ENCODE data around the gene DIP2C. TPM values are rescaled to one million over a fixed set of nuclear protein-coding genes. Genes with fewer than 3 reads are reported as not detected.

The DIP2C gene
- polyA plus RNA-seq, 3 donors: 0.11 TPM; not detected in 2

GRCh38 chr10:723973-724372 lies 34.5 kb upstream of the DIP2C start:
- TF ChIP-seq, protein P1, sequence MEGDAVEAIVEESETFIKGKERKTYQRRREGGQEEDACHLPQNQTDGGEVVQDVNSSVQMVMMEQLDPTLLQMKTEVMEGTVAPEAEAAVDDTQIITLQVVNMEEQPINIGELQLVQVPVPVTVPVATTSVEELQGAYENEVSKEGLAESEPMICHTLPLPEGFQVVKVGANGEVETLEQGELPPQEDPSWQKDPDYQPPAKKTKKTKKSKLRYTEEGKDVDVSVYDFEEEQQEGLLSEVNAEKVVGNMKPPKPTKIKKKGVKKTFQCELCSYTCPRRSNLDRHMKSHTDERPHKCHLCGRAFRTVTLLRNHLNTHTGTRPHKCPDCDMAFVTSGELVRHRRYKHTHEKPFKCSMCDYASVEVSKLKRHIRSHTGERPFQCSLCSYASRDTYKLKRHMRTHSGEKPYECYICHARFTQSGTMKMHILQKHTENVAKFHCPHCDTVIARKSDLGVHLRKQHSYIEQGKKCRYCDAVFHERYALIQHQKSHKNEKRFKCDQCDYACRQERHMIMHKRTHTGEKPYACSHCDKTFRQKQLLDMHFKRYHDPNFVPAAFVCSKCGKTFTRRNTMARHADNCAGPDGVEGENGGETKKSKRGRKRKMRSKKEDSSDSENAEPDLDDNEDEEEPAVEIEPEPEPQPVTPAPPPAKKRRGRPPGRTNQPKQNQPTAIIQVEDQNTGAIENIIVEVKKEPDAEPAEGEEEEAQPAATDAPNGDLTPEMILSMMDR (IDR thresholded peaks at IDR 0.05): no peak
- no peak overlapping the region for H2AFZ ChIP-seq (ENCODE audit: insufficient read depth, low read depth, low read length, poor library complexity, severe bottlenecking)
- no peaks in the 10 kb centered on the region for H3K27me3 ChIP-seq (ENCODE audit: control insufficient read depth in 2 of 2, insufficient read depth in 2 of 2, low read length in 2 of 2)
- H3K4me3 ChIP-seq (replicated peaks in 1 of 3; ENCODE audit: low read depth in 2 of 3, low read length in 3 of 3): no peak overlapping the region
- H3K36me3 Mint-ChIP-seq: no peaks in the 10 kb centered on the region
- H3K4me1 Mint-ChIP-seq: no peaks in the 10 kb centered on the region
- H3K9me3 ChIP-seq (replicated peaks in 1 of 2; ENCODE audit: control insufficient read depth in 1 of 2, insufficient read depth in 1 of 2, low read length in 2 of 2): peaks cover 6 to 27% of the 10 kb centered on the region in 2 donors
- H3K4me2 ChIP-seq (replicated peaks; ENCODE audit: extremely low read depth, low read length, poor library complexity, severe bottlenecking): no peak overlapping the region
- no peak overlapping the region for H3K9ac ChIP-seq (ENCODE audit: insufficient read depth, low read length, poor library complexity, severe bottlenecking)
- H3K27me3 Mint-ChIP-seq (ENCODE audit: low read depth in 3 of 3): peaks cover 6 to 7% (median 7%) of the 10 kb centered on the region in 3 donors
- WGBS (ENCODE audit: insufficient coverage): 90% methylated on average over 12 of the region's 16 CpGs
- H4K20me1 ChIP-seq (ENCODE audit: insufficient read depth, low read length): no peaks in the 10 kb centered on the region
- H3K4me1 ChIP-seq (ENCODE audit: control insufficient read depth in 1 of 2, insufficient read depth in 2 of 2, low read length in 2 of 2): no peaks in the 10 kb centered on the region
- peaks cover 3 to 31% (median 16%) of the 10 kb centered on the region in 7 donors for H3K9me3 Mint-ChIP-seq
- no peak overlapping the region for H3K27ac Mint-ChIP-seq
- H3K4me3 Mint-ChIP-seq: no peak overlapping the region
- intact Hi-C loops (cut with micrococcal nuclease): no loop called here
- H3K36me3 ChIP-seq (replicated peaks in 1 of 2; ENCODE audit: control insufficient read depth in 1 of 2, insufficient read depth in 2 of 2, low read length in 2 of 2): no peaks in the 10 kb centered on the region
- no peak for DNase-seq
- no peaks in the 10 kb centered on the region for H3K79me2 ChIP-seq (ENCODE audit: insufficient read depth, low read length)
- H3K27ac ChIP-seq (ENCODE audit: low read depth in 1 of 2, low read length in 2 of 2): no peak overlapping the region

- Histone ChIP-seq H3K9me3 (replicated peaks in 1 of 2; ENCODE audit: control insufficient read depth in 1 of 2, insufficient read depth in 1 of 2, low read length in 2 of 2) (peaks cover 6 to 27% of the 10 kb centered on the region in 2 donors), H3K9ac (ENCODE audit: insufficient read depth, low read length, poor library complexity, severe bottlenecking) (no peak overlapping the region), H3K79me2 (ENCODE audit: insufficient read depth, low read length) (no peaks in the 10 kb centered on the region), H3K4me2 (replicated peaks; ENCODE audit: extremely low read depth, low read length, poor library complexity, severe bottlenecking) (no peak overlapping the region), H3K4me1 (ENCODE audit: control insufficient read depth in 1 of 2, insufficient read depth in 2 of 2, low read length in 2 of 2) (no peaks in the 10 kb centered on the region), H2AFZ (ENCODE audit: insufficient read depth, low read depth, low read length, poor library complexity, severe bottlenecking) (no peak overlapping the region), H3K27ac (ENCODE audit: low read depth in 1 of 2, low read length in 2 of 2) (no peak overlapping the region), H3K4me3 (replicated peaks in 1 of 3; ENCODE audit: low read depth in 2 of 3, low read length in 3 of 3) (no peak overlapping the region), H3K36me3 (replicated peaks in 1 of 2; ENCODE audit: control insufficient read depth in 1 of 2, insufficient read depth in 2 of 2, low read length in 2 of 2) (no peaks in the 10 kb centered on the region), H4K20me1 (ENCODE audit: insufficient read depth, low read length) (no peaks in the 10 kb centered on the region), H3K27me3 (ENCODE audit: control insufficient read depth in 2 of 2, insufficient read depth in 2 of 2, low read length in 2 of 2) (no peaks in the 10 kb centered on the region)
- no peak overlapping the region for H3K27ac Mint-ChIP-seq
- WGBS (ENCODE audit: insufficient coverage): 88% methylated on average over 20 of the region's 26 CpGs
- DNase-seq: no peak
- peaks cover 3 to 31% (median 16%) of the 10 kb centered on the region in 7 donors for H3K9me3 Mint-ChIP-seq
- H3K4me3 Mint-ChIP-seq: no peak overlapping the region
- intact Hi-C loops (cut with micrococcal nuclease): no loop called here
- TF ChIP-seq, protein P1 (IDR thresholded peaks at IDR 0.05): no peak
- H3K27me3 Mint-ChIP-seq (ENCODE audit: low read depth in 3 of 3): peaks cover 5 to 7% (median 6%) of the 10 kb centered on the region in 3 donors
- no peaks in the 10 kb centered on the region for H3K4me1 Mint-ChIP-seq
- H3K36me3 Mint-ChIP-seq: no peaks in the 10 kb centered on the region
Observed at GRCh38 chr10:722281-723060, 33.0 kb upstream of the DIP2C start.

Data from CD14-positive monocyte (primary cell).